Spleen (tissue), 11 donors: Measurements from ENCODE around the gene ROBO1. TPM values are rescaled to one million over a fixed set of nuclear protein-coding genes. Genes with fewer than 3 reads are reported as not detected.

Experiments
- DNase-seq: peaks from one replicate; pipeline ENCODE4 v3.0.0-alpha.2; 2020
- H3K27ac ChIP-seq, 8 donors: fragments of 200-600 bp; sonication (generic) in 7 of 8; 1 replicate in 4 of 8; 2 replicates in 4 of 8; pipeline versions ENCODE4 v1.5.0 to v1.8.0; 2016 to 2021; ENCODE audit warnings: inconsistent platforms in 4 of 8, mild to moderate bottlenecking in 4 of 8, moderate library complexity in 1 of 8
- H3K27me3 ChIP-seq, 7 donors: fragments of 200-600 bp; sonication (generic) in 6 of 7; replicated peaks in 1 of 7; 1 replicate in 4 of 7; 2 replicates in 3 of 7; pipeline versions ENCODE4 v1.5.0 to v1.8.0; 2016 to 2021; ENCODE audit warnings: inconsistent platforms in 3 of 7, mild to moderate bottlenecking in 1 of 7
- H3K36me3 ChIP-seq, 6 donors: fragments of 200-600 bp; sonication (generic) in 5 of 6; 1 replicate in 4 of 6; 2 replicates in 2 of 6; pipeline versions ENCODE4 v1.5.0 to v1.8.0; 2016 to 2021; ENCODE audit warnings: inconsistent platforms in 2 of 6
- H3K4me1 ChIP-seq, 6 donors: fragments of 200-600 bp; sonication (generic) in 5 of 6; 1 replicate in 3 of 6; 2 replicates in 3 of 6; pipeline versions ENCODE4 v1.5.0 to v1.8.0; 2016 to 2021; ENCODE audit warnings: inconsistent platforms in 3 of 6
- H3K4me3 ChIP-seq, 8 donors: fragments of 200-600 bp; sonication (generic) in 7 of 8; 1 replicate in 4 of 8; 2 replicates in 4 of 8; pipeline versions ENCODE4 v1.5.0 to v1.8.0; 2016 to 2021; ENCODE audit warnings: inconsistent platforms in 4 of 8, mild to moderate bottlenecking in 4 of 8, moderate library complexity in 2 of 8
- H3K9me3 ChIP-seq, 8 donors: fragments of 200-600 bp; sonication (generic) in 7 of 8; 1 replicate in 4 of 8; 2 replicates in 4 of 8; pipeline versions ENCODE4 v1.5.0 to v1.8.0; 2016 to 2021; ENCODE audit warnings: inconsistent platforms in 4 of 8
- POLR2A ChIP-seq, 3 donors: fragments of 450-650 bp; IDR thresholded peaks; one replicate each; pipeline ENCODE4 v1.5.1; 2017; ENCODE audit warnings: antibody characterized with exemption in 3 of 3, mild to moderate bottlenecking in 1 of 3
- POLR2AphosphoS5 ChIP-seq, 3 donors: sonication (generic); formaldehyde crosslinking; IDR thresholded peaks; one replicate each; pipeline ENCODE4 v1.5.1; 2017; ENCODE audit warnings: antibody characterized with exemption in 3 of 3
- WGBS, 5 donors: extraction: QIAGEN DNeasy Blood & Tissue Kit in 3 of 5; methylation state at CpG; one replicate each; pipeline versions ENCODE4 v1.1.5 to v1.1.7; 2013 to 2018; 5-methylcytosine and 5-hydroxymethylcytosine counted together
- intact Hi-C: fragments of 100-400 bp; cut with DNase I; formaldehyde crosslinking; loops from one replicate; pipeline ENCODE4 v1.15.0; 2023; ENCODE audit warnings: low total_unique reads
- polyA plus RNA-seq, 3 donors: library from polyadenylated mRNA; stranded (reverse); fragments of 200-250 nt; gene quantifications; one replicate each; pipeline ENCODE4 v1.2.1, GENCODE V29; 2013
- total RNA-seq, 7 donors: library from RNA; depleted of rRNA in 3 of 7; stranded (reverse); fragments of >200 nt in 3 of 7; fragmentation: NEBNext Ultra II Directional in 4 of 7; extraction: Animal tissue kit (Norgen Biotek cat#: 25700) in 4 of 7; gene quantifications; one replicate each; pipeline versions ENCODE4 v1.1.0 to v1.2.1, GENCODE V29; 2016 to 2021
- TF ChIP-seq, protein P1 (sequence below), 11 experiments: fragments of 200-600 bp in 7 of 11; fragments of 450-650 bp in 4 of 11; sonication (generic) in 4 of 11; IDR thresholded peaks in 8 of 11; conservative IDR thresholded peaks in 3 of 11; 1 replicate in 7 of 11; 2 replicates in 4 of 11; pipeline versions ENCODE4 v1.4.0 to v1.8.0; 2016 to 2021; ENCODE audit warnings: antibody characterized with exemption in 11 of 11, inconsistent platforms in 4 of 11, mild to moderate bottlenecking in 1 of 11
- donor health status: healthy with polysubstance abuse.
- donor health status: DM: no; HTN: no; CAD: no; lungs with moderate emphysema.
- donor health status: DM: no; HTN: no; CAD: no.
- donor health status: Bipolar disorder and iron deficiency.
- donor health status: healthy.
- donor health status: DM: no; HTN: no; CAD: no.
- donor health status: DM: yes; HTN: yes; CAD: no.

The ROBO1 gene
- total and polyA plus RNA-seq, 10 donors = 3.4 to 37.3 (median 26.0) TPM

DNA sequence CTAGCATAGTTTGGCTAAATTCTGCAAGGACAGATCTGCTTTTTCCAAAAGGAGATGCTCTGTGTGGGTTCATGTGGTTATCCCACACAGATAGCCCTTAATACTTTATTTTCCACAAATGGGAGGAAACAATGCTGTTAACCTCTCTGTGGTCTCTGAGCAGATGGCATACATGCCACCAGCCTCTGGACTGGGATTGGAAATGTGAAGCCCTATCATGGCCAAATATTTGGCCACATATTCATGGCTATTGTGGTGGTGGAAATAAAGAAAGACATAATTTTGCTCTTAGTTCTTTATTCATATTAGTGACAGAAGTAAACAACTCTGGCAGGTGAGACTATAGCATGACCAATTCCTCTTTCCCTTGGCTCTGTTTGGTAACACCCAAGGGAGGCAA is 726.2 kb downstream of the ROBO1 start:
- Histone ChIP-seq H3K4me3 (no peak overlapping the region), H3K36me3 (no peaks in the 10 kb centered on the region), H3K27ac (no peak overlapping the region), H3K27me3 (no peaks in the 10 kb centered on the region), H3K9me3 (no peaks in the 10 kb centered on the region), H3K4me1 (no peaks in the 10 kb centered on the region)
- TF ChIP-seq, protein P1, sequence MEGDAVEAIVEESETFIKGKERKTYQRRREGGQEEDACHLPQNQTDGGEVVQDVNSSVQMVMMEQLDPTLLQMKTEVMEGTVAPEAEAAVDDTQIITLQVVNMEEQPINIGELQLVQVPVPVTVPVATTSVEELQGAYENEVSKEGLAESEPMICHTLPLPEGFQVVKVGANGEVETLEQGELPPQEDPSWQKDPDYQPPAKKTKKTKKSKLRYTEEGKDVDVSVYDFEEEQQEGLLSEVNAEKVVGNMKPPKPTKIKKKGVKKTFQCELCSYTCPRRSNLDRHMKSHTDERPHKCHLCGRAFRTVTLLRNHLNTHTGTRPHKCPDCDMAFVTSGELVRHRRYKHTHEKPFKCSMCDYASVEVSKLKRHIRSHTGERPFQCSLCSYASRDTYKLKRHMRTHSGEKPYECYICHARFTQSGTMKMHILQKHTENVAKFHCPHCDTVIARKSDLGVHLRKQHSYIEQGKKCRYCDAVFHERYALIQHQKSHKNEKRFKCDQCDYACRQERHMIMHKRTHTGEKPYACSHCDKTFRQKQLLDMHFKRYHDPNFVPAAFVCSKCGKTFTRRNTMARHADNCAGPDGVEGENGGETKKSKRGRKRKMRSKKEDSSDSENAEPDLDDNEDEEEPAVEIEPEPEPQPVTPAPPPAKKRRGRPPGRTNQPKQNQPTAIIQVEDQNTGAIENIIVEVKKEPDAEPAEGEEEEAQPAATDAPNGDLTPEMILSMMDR (IDR thresholded peaks at IDR 0.05 in 8 of 11, conservative IDR thresholded peaks at IDR 0.05 in 3 of 11) = no peak
- no peak for TF ChIP-seq POLR2AphosphoS5 (IDR thresholded peaks at IDR 0.05)
- no peak for DNase-seq
- intact Hi-C loops = no loop called here

DNA sequence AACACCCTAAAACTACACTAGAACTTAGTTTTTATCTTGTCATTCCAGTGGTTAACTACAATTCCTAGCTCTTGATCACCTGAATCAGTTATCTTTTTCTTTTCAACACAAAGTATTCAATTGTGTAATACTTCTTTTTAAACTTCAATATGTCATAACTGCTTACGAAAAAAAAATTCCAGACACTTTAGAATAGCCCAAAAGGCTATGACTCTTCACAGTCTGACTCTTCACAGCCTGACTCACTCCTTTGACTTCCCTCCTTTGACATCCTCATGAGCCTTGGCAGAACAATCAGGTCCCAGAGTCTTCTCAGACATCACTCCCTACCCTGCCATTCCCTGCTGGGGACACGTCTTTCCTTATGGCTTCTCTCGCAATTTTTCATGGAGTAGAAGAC is 727.1 kb downstream of the ROBO1 start:
- Histone ChIP-seq H3K27me3 (no peaks in the 10 kb centered on the region), H3K4me1 (no peaks in the 10 kb centered on the region), H3K36me3 (no peaks in the 10 kb centered on the region), H3K9me3 (no peaks in the 10 kb centered on the region), H3K27ac (no peak overlapping the region), H3K4me3 (no peak overlapping the region)
- DNase-seq = no peak
- WGBS, 5 donors = 72 to 89% (median 84%) methylated on average over 3 of the region's 3 CpGs
- intact Hi-C loops = no loop called here
- no peak for TF ChIP-seq POLR2A (IDR thresholded peaks at IDR 0.05)
- no peak for TF ChIP-seq POLR2AphosphoS5 (IDR thresholded peaks at IDR 0.05)
- TF ChIP-seq, protein P1 (IDR thresholded peaks at IDR 0.05 in 8 of 11, conservative IDR thresholded peaks at IDR 0.05 in 3 of 11) = no peak

DNA sequence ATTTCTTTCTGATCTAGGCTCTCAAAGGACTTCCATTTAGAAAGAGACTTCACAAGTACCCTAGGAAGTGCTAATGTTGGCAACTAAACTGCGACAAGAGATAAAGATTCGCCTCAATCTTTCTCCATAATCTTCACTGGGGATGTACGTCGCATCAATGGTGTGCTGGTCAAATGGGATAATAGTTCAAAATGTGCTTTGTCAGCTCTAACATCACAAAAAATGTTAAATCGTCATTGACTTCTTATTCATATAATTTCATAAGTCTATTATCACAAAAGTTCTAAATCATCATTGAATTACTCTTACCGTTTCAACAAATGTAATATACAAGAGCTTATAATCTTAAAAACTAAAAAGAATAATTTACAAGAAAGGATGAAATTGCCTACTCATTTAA is 727.7 kb downstream of the ROBO1 start:
- intact Hi-C loops = no loop called here
- no peak overlapping the region for H3K27ac ChIP-seq
- WGBS, 5 donors = 93 to 96% (median 94%) methylated on average over 6 of the region's 6 CpGs
- no peak for DNase-seq
- H3K4me3 ChIP-seq = no peak overlapping the region
- TF ChIP-seq POLR2A (IDR thresholded peaks at IDR 0.05) = no peak
- no peak for TF ChIP-seq POLR2AphosphoS5 (IDR thresholded peaks at IDR 0.05)
- TF ChIP-seq, protein P1 (IDR thresholded peaks at IDR 0.05 in 8 of 11, conservative IDR thresholded peaks at IDR 0.05 in 3 of 11) = no peak
- H3K36me3 ChIP-seq = no peaks in the 10 kb centered on the region
- H3K27me3 ChIP-seq = no peaks in the 10 kb centered on the region
- H3K4me1 ChIP-seq = no peaks in the 10 kb centered on the region
- no peaks in the 10 kb centered on the region for H3K9me3 ChIP-seq

- no peak for DNase-seq
- Histone ChIP-seq H3K4me3 (no peak overlapping the region), H3K36me3 (no peaks in the 10 kb centered on the region), H3K27me3 (no peaks in the 10 kb centered on the region), H3K9me3 (no peaks in the 10 kb centered on the region), H3K4me1 (no peaks in the 10 kb centered on the region), H3K27ac (no peak overlapping the region)
- 78 to 94% (median 87%) methylated on average over 6 of the region's 6 CpGs for WGBS, 5 donors
- TF ChIP-seq, protein P1 (IDR thresholded peaks at IDR 0.05 in 8 of 11, conservative IDR thresholded peaks at IDR 0.05 in 3 of 11) = no peak
- TF ChIP-seq POLR2AphosphoS5 (IDR thresholded peaks at IDR 0.05) (no peak), POLR2A (IDR thresholded peaks at IDR 0.05) (no peak)
- intact Hi-C loops = no loop called here
Measured at GRCh38 chr3:79039192-79039591, 728.6 kb downstream of the ROBO1 start.
